MV-4-11 (cell line): ENCODE data around the gene MIB2.
"Not testable (repeated sequence)": the region's sequence is repeated elsewhere in the genome, so short reads cannot be mapped to it uniquely, and the experiment has no call there.

ENCODE experiments used
- DNase-seq: peaks from one replicate; lab custom pipeline; 2025; lab: John Stamatoyannopoulos, UW

MIB2 gene

GRCh38 chr1:1648265-1648664 lies 33.0 kb downstream of the MIB2 start:
- not testable (repeated sequence) for DNase-seq

- peak; percentile 99 for DNase-seq
Measured at GRCh38 chr1:1658583-1659549, 43.6 kb downstream of the MIB2 start, which contains the start of gene CDK11B. CDK11B (minus strand) TSS chr1:1659004; CDS start chr1:1657485, 1,519 bp downstream.

- DNase-seq: not testable (repeated sequence)
Measured at GRCh38 chr1:1662392-1662791, 47.1 kb downstream of the MIB2 start.

GRCh38 chr1:1662830-1663560 lies 47.7 kb downstream of the MIB2 start:
- not testable (repeated sequence) for DNase-seq

GRCh38 chr1:1664318-1664717 lies 49.0 kb downstream of the MIB2 start:
- not testable (repeated sequence) for DNase-seq

- DNase-seq: no peak
Measured at GRCh38 chr1:1664941-1665814, 49.9 kb downstream of the MIB2 start.

GRCh38 chr1:1665815-1666251 lies 50.5 kb downstream of the MIB2 start:
- no peak for DNase-seq

GRCh38 chr1:1666526-1666925 lies 51.2 kb downstream of the MIB2 start:
- no peak for DNase-seq

GRCh38 chr1:1669468-1670440 lies 54.5 kb downstream of the MIB2 start:
- DNase-seq: no peak

GRCh38 chr1:1670866-1671265 lies 55.6 kb downstream of the MIB2 start:
- no peak for DNase-seq

GRCh38 chr1:1671365-1672119 lies 56.2 kb downstream of the MIB2 start:
- DNase-seq: no peak

- DNase-seq: no peak
Measured at GRCh38 chr1:1672181-1672965, 57.1 kb downstream of the MIB2 start.

- DNase-seq: peak; percentile 66
Measured at GRCh38 chr1:1674806-1675205, 59.5 kb downstream of the MIB2 start.

- DNase-seq: not testable (repeated sequence)
Measured at GRCh38 chr1:1675218-1675617, 59.9 kb downstream of the MIB2 start.

- DNase-seq: not testable (repeated sequence)
Measured at GRCh38 chr1:1676087-1676486, 60.8 kb downstream of the MIB2 start.

- DNase-seq: peak; percentile 34
Measured at GRCh38 chr1:1677718-1678580, 62.6 kb downstream of the MIB2 start.

GRCh38 chr1:1678581-1679380 lies 63.5 kb downstream of the MIB2 start:
- no peak for DNase-seq
